Breast epithelium (tissue), 3 donors: ENCODE data around the gene PATJ.

Source experiments
- CTCF ChIP-seq, 3 donors: fragments of 450-650 bp; IDR thresholded peaks; one replicate each; pipeline ENCODE4 v1.5.1; 2016 to 2017; ENCODE audit warnings: antibody characterized with exemption in 3 of 3, mild to moderate bottlenecking in 3 of 3, moderate library complexity in 3 of 3
- POLR2A ChIP-seq: fragments of 450-650 bp; IDR thresholded peaks from one replicate; pipeline ENCODE4 v1.6.1; 2016; ENCODE audit warnings: antibody characterized with exemption, mild to moderate bottlenecking, moderate library complexity
- POLR2AphosphoS5 ChIP-seq, 3 donors: sonication (generic); formaldehyde crosslinking; IDR thresholded peaks; one replicate each; pipeline ENCODE4 v1.6.1; 2017; ENCODE audit warnings: antibody characterized with exemption in 3 of 3

DNA sequence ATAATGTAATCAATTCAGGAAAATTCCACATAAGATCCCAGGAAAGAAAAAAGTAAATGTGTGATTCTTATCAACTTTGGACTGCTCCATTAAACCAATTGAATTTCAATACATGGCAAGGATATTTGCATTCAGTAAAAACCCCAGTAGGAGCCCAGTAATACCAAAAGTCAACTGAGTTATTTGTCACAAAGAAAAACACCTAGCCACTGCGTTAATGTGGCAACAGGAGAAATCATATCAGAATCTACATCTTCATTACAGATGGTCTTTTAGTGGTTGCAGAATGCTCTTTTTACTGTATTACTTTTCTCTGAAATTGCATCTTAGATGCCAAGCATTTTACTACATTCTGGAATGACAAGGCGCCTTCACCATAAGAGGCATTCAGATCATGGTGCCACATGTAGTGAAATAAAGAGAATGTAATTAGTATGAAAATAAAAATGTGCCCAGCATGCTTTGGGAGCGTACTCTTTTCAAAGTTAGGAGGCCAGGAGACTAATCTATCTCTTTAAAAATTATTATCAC, 180.7 kb downstream of the PATJ start:
- TF ChIP-seq CTCF (IDR thresholded peaks at IDR 0.05), result no peak
- TF ChIP-seq POLR2A, result no peak
- no peak for TF ChIP-seq POLR2AphosphoS5 (IDR thresholded peaks at IDR 0.05)
